Inflammatory macrophage (primary cell): ENCODE results near the gene HSD17B12.

Experiments
- DNase-seq, 2 donors: peaks; one replicate each; pipeline ENCODE4 v3.0.0-alpha.2; 2020 to 2022

HSD17B12 gene

GRCh38 chr11:43688394-43688793 is 7.9 kb downstream of the HSD17B12 start:
- no peak for DNase-seq

GRCh38 chr11:43689167-43689566 is 8.6 kb downstream of the HSD17B12 start:
- no peak for DNase-seq

- peak; percentile 20 to 36 for DNase-seq
Observed at GRCh38 chr11:43690929-43691725, 10.6 kb downstream of the HSD17B12 start.

- DNase-seq = no peak
Observed at GRCh38 chr11:43691806-43692205, 11.3 kb downstream of the HSD17B12 start.

- DNase-seq = no peak
Observed at GRCh38 chr11:43693069-43693468, 12.5 kb downstream of the HSD17B12 start.

GRCh38 chr11:43693731-43694130 is 13.2 kb downstream of the HSD17B12 start:
- no peak for DNase-seq

GRCh38 chr11:43694477-43694876 is 13.9 kb downstream of the HSD17B12 start:
- no peak for DNase-seq

GRCh38 chr11:43697679-43698078 is 17.1 kb downstream of the HSD17B12 start:
- DNase-seq = no peak

GRCh38 chr11:43699870-43700269 is 19.3 kb downstream of the HSD17B12 start:
- DNase-seq = no peak

- DNase-seq = no peak
Observed at GRCh38 chr11:43706631-43707030, 26.1 kb downstream of the HSD17B12 start.

GRCh38 chr11:43708776-43709175 is 28.2 kb downstream of the HSD17B12 start:
- no peak for DNase-seq

- DNase-seq = no peak
Observed at GRCh38 chr11:43709689-43710088, 29.2 kb downstream of the HSD17B12 start.

- DNase-seq = no peak
Observed at GRCh38 chr11:43712676-43713075, 32.1 kb downstream of the HSD17B12 start.

GRCh38 chr11:43718373-43718772 is 37.8 kb downstream of the HSD17B12 start:
- DNase-seq = no peak

- DNase-seq = no peak
Observed at GRCh38 chr11:43723617-43724016, 43.1 kb downstream of the HSD17B12 start.

GRCh38 chr11:43732225-43732624 is 51.7 kb downstream of the HSD17B12 start:
- DNase-seq = no peak

GRCh38 chr11:43734256-43734655 is 53.7 kb downstream of the HSD17B12 start:
- no peak for DNase-seq

GRCh38 chr11:43735115-43735514 is 54.6 kb downstream of the HSD17B12 start:
- DNase-seq = no peak

- DNase-seq = no peak
Observed at GRCh38 chr11:43735961-43736360, 55.4 kb downstream of the HSD17B12 start.

- no peak for DNase-seq
Observed at GRCh38 chr11:43736502-43737200, 56.1 kb downstream of the HSD17B12 start.

GRCh38 chr11:43737201-43737590 is 56.7 kb downstream of the HSD17B12 start:
- DNase-seq = no peak

GRCh38 chr11:43738600-43739409 is 58.3 kb downstream of the HSD17B12 start:
- DNase-seq = no peak

- no peak for DNase-seq
Observed at GRCh38 chr11:43746670-43747069, 66.1 kb downstream of the HSD17B12 start.
